NCI-H2107 treated with DMSO at 0.1 percent for 48 hours (cell line): Measurements from ENCODE around the gene CDK16.

Experiments
- DNase-seq: peaks from one replicate; lab custom pipeline; 2025; ENCODE audit not compliant: unreplicated experiment; lab: John Stamatoyannopoulos, UW

The CDK16 gene

GRCh38 chrX:47226531-47227333 is 8.3 kb downstream of the CDK16 start:
- no peak for DNase-seq

- no peak for DNase-seq
Observed at GRCh38 chrX:47227334-47227583, 8.8 kb downstream of the CDK16 start.

- DNase-seq = no peak
Observed at GRCh38 chrX:47228550-47229270, 10.2 kb downstream of the CDK16 start.

GRCh38 chrX:47229427-47229826 is 10.9 kb downstream of the CDK16 start:
- DNase-seq = no peak

- no peak for DNase-seq
Observed at GRCh38 chrX:47230136-47230868, 11.8 kb downstream of the CDK16 start.

- no peak for DNase-seq
Observed at GRCh38 chrX:47231167-47231566, 12.7 kb downstream of the CDK16 start.

GRCh38 chrX:47232197-47232802 is 13.8 kb downstream of the CDK16 start:
- DNase-seq = no peak

- DNase-seq = peak; percentile 63
Observed at GRCh38 chrX:47232803-47233332, 14.4 kb downstream of the CDK16 start, which contains the start of gene USP11. Gene USP11 (plus strand): TSS chrX:47233009. CDS start chrX:47233044, 35 bp downstream.

- peak; percentile 100 for DNase-seq
Observed at GRCh38 chrX:47233333-47234113, 15.0 kb downstream of the CDK16 start.

- DNase-seq = no peak
Observed at GRCh38 chrX:47234583-47234982, 16.1 kb downstream of the CDK16 start.

- DNase-seq = no peak
Observed at GRCh38 chrX:47235691-47236103, 17.2 kb downstream of the CDK16 start.

- DNase-seq = no peak
Observed at GRCh38 chrX:47239199-47239598, 20.7 kb downstream of the CDK16 start.

GRCh38 chrX:47239898-47240545 is 21.5 kb downstream of the CDK16 start:
- DNase-seq = no peak

GRCh38 chrX:47240619-47241018 is 22.1 kb downstream of the CDK16 start:
- no peak for DNase-seq

GRCh38 chrX:47241201-47242011 is 22.9 kb downstream of the CDK16 start:
- no peak for DNase-seq

- DNase-seq = no peak
Observed at GRCh38 chrX:47242321-47242720, 23.8 kb downstream of the CDK16 start.

GRCh38 chrX:47243351-47243750 is 24.9 kb downstream of the CDK16 start:
- no peak for DNase-seq

GRCh38 chrX:47244676-47245075 is 26.2 kb downstream of the CDK16 start:
- no peak for DNase-seq

GRCh38 chrX:47245156-47245555 is 26.7 kb downstream of the CDK16 start:
- DNase-seq = no peak
